ENCODE data around the gene CPNE7. TPM values are rescaled to one million over a fixed set of nuclear protein-coding genes. Genes with fewer than 3 reads are reported as not detected.

Gene CPNE7
- total RNA-seq, 1 donor from 2014 or later: 1.1 TPM

GRCh38 chr16:89639385-89639784 lies 63.8 kb downstream of the CPNE7 start:
- Histone ChIP-seq H3K4me3 (ENCODE audit: low read depth, low read length) (no peak overlapping the region), H3K27me3 (ENCODE audit: control insufficient read depth, insufficient read depth, low read length) (no peaks in the 10 kb centered on the region), H3K36me3 (ENCODE audit: control insufficient read depth, insufficient read depth, low read length) (no peaks in the 10 kb centered on the region)
- FAIRE-seq: no peak
- DNase-seq (ENCODE audit: low read depth): no peak
- TF ChIP-seq CTCF (IDR thresholded peaks at IDR 0.05; ENCODE audit: insufficient read depth, low read length, severe bottlenecking): no peak

GRCh38 chr16:89641458-89642119 lies 66.0 kb downstream of the CPNE7 start:
- DNase-seq (ENCODE audit: low read depth) (no peak), FAIRE-seq (no peak)
- Histone ChIP-seq H3K36me3 (ENCODE audit: control insufficient read depth, insufficient read depth, low read length) (peaks cover 11% of the 10 kb centered on the region), H3K4me3 (ENCODE audit: low read depth, low read length) (no peak overlapping the region), H3K27me3 (ENCODE audit: control insufficient read depth, insufficient read depth, low read length) (no peaks in the 10 kb centered on the region)
- TF ChIP-seq CTCF (IDR thresholded peaks at IDR 0.05; ENCODE audit: insufficient read depth, low read length, severe bottlenecking): no peak

- no peak for TF ChIP-seq CTCF (IDR thresholded peaks at IDR 0.05; ENCODE audit: insufficient read depth, low read length, severe bottlenecking)
- H3K27me3 ChIP-seq (ENCODE audit: control insufficient read depth, insufficient read depth, low read length): no peaks in the 10 kb centered on the region
- no peak overlapping the region for H3K4me3 ChIP-seq (ENCODE audit: low read depth, low read length)
- FAIRE-seq (no peak), DNase-seq (ENCODE audit: low read depth) (no peak)
- H3K36me3 ChIP-seq (ENCODE audit: control insufficient read depth, insufficient read depth, low read length): peaks cover 17% of the 10 kb centered on the region
Measured at GRCh38 chr16:89642574-89642973, 67.0 kb downstream of the CPNE7 start.

GRCh38 chr16:89643769-89644300 lies 68.3 kb downstream of the CPNE7 start:
- DNase-seq (ENCODE audit: low read depth) (no peak), FAIRE-seq (no peak)
- Histone ChIP-seq H3K4me3 (ENCODE audit: low read depth, low read length) (no peak overlapping the region), H3K27me3 (ENCODE audit: control insufficient read depth, insufficient read depth, low read length) (no peaks in the 10 kb centered on the region), H3K36me3 (ENCODE audit: control insufficient read depth, insufficient read depth, low read length) (peaks cover 17% of the 10 kb centered on the region)
- no peak for TF ChIP-seq CTCF (IDR thresholded peaks at IDR 0.05; ENCODE audit: insufficient read depth, low read length, severe bottlenecking)

GRCh38 chr16:89645122-89645521 lies 69.6 kb downstream of the CPNE7 start:
- Histone ChIP-seq H3K27me3 (ENCODE audit: control insufficient read depth, insufficient read depth, low read length) (no peaks in the 10 kb centered on the region), H3K36me3 (ENCODE audit: control insufficient read depth, insufficient read depth, low read length) (peaks cover 17% of the 10 kb centered on the region), H3K4me3 (ENCODE audit: low read depth, low read length) (no peak overlapping the region)
- FAIRE-seq (no peak), DNase-seq (ENCODE audit: low read depth) (no peak)
- TF ChIP-seq CTCF (IDR thresholded peaks at IDR 0.05; ENCODE audit: insufficient read depth, low read length, severe bottlenecking): no peak

- DNase-seq (ENCODE audit: low read depth): no peak
- FAIRE-seq: no peak
- no peak for TF ChIP-seq CTCF (IDR thresholded peaks at IDR 0.05; ENCODE audit: insufficient read depth, low read length, severe bottlenecking)
- Histone ChIP-seq H3K36me3 (ENCODE audit: control insufficient read depth, insufficient read depth, low read length) (peaks cover 17% of the 10 kb centered on the region), H3K27me3 (ENCODE audit: control insufficient read depth, insufficient read depth, low read length) (no peaks in the 10 kb centered on the region), H3K4me3 (ENCODE audit: low read depth, low read length) (no peak overlapping the region)
Measured at GRCh38 chr16:89646270-89646669, 70.7 kb downstream of the CPNE7 start.

Measured in bronchial epithelial cell (primary cell).